WTC11 (cell line): ENCODE measurements around the gene UPP1. TPM values are rescaled to one million over a fixed set of nuclear protein-coding genes. Genes with fewer than 3 reads are reported as not detected.

Experiments used
- total RNA-seq: library from RNA; stranded (reverse); gene quantifications from 3 replicates; pipeline ENCODE4 v1.2.3, GENCODE V29; 2021

UPP1 gene
- total RNA-seq, 1 experiment from 2014 or later, result 55.6 TPM

Other genes starting within 250 kb of the UPP1 start
- 0.07 to 0.16 TPM (median 0.09 TPM) in 3 replicates for gene PKD1L1, start 140.8 kb upstream of the UPP1 start, total RNA-seq
- 31.1 to 33.4 TPM (median 32.7 TPM) in 3 replicates for gene HUS1, start 109.7 kb upstream of the UPP1 start, total RNA-seq
- gene SUN3, start 60.2 kb upstream of the UPP1 start, total RNA-seq, result not detected in 3 replicates
- 0.39 to 0.90 TPM (median 0.60 TPM) in 3 replicates for gene C7orf57, start 53.7 kb upstream of the UPP1 start, total RNA-seq
- 0.02 to 0.05 TPM (median 0.04 TPM) in 3 replicates for gene ABCA13, start 82.2 kb downstream of the UPP1 start, total RNA-seq